Liver (tissue), 9 donors: ENCODE measurements around the gene CLUH. TPM values are rescaled to one million over a fixed set of nuclear protein-coding genes. Genes with fewer than 3 reads are reported as not detected.

Experiments
- DNase-seq: peaks from one replicate; pipeline ENCODE4 v3.0.0-alpha.2; 2017; ENCODE audit warnings: low spot score
- H3K27ac ChIP-seq, 2 donors: one replicate each; pipeline ENCODE4 v1.7.0; 2013; ENCODE audit warnings: inconsistent platforms in 2 of 2, low read length in 2 of 2, control low read depth in 1 of 2, low read depth in 1 of 2, mild to moderate bottlenecking in 1 of 2
- H3K27me3 ChIP-seq, 4 donors: one replicate each; pipeline versions ENCODE4 v1.6.1 to v1.7.0; 2013; ENCODE audit warnings: low read length in 3 of 4, inconsistent platforms in 1 of 4, mild to moderate bottlenecking in 1 of 4, moderate library complexity in 1 of 4; ENCODE audit not compliant: control insufficient read depth in 4 of 4, insufficient read depth in 4 of 4
- H3K36me3 ChIP-seq, 4 donors: one replicate each; pipeline versions ENCODE4 v1.6.1 to v1.7.0; 2013; ENCODE audit warnings: low read length in 3 of 4, mild to moderate bottlenecking in 3 of 4, low read depth in 1 of 4, moderate library complexity in 1 of 4; ENCODE audit not compliant: control insufficient read depth in 4 of 4, insufficient read depth in 3 of 4
- H3K4me1 ChIP-seq, 4 donors: one replicate each; pipeline versions ENCODE4 v1.6.1 to v1.7.0; 2013; ENCODE audit warnings: low read length in 3 of 4, mild to moderate bottlenecking in 3 of 4, moderate library complexity in 1 of 4; ENCODE audit not compliant: control insufficient read depth in 4 of 4, insufficient read depth in 4 of 4
- H3K4me3 ChIP-seq, 3 donors: one replicate each; pipeline versions ENCODE4 v1.6.1 to v1.7.0; 2013; ENCODE audit warnings: low read length in 3 of 3, control low read depth in 1 of 3, low read depth in 1 of 3, mild to moderate bottlenecking in 1 of 3
- H3K9ac ChIP-seq, 2 donors: one replicate each; pipeline ENCODE4 v1.7.0; 2013; ENCODE audit warnings: low read length in 2 of 2, mild to moderate bottlenecking in 2 of 2, moderate library complexity in 2 of 2, control low read depth in 1 of 2, low read depth in 1 of 2
- H3K9me3 ChIP-seq, 4 donors: one replicate each; pipeline versions ENCODE4 v1.6.1 to v1.7.0; 2013; ENCODE audit warnings: low read length in 3 of 4; ENCODE audit not compliant: control insufficient read depth in 4 of 4
- ATF3 ChIP-seq: IDR thresholded peaks from 2 replicates; pipeline ENCODE4 v1.6.1; 2016; ENCODE audit warnings: antibody characterized with exemption
- CTCF ChIP-seq: fragments of 150-350 bp; IDR thresholded peaks from 2 replicates; pipeline ENCODE4 v1.5.1; 2017; ENCODE audit warnings: improper control_type of control experiment, low read depth, low read length; ENCODE audit not compliant: missing input control
- EGR1 ChIP-seq, 2 donors: IDR thresholded peaks; 2 replicates each; pipeline ENCODE4 v1.6.1; 2016 to 2018; ENCODE audit warnings: antibody characterized with exemption in 2 of 2, low read depth in 2 of 2
- FOXA1 ChIP-seq: IDR thresholded peaks from 2 replicates; pipeline ENCODE4 v1.6.1; 2016; ENCODE audit warnings: antibody characterized with exemption
- FOXA2 ChIP-seq: IDR thresholded peaks from 2 replicates; pipeline ENCODE4 v1.6.1; 2016; ENCODE audit warnings: antibody characterized with exemption
- GABPA ChIP-seq, 2 donors: IDR thresholded peaks in 1 of 2; conservative IDR thresholded peaks in 1 of 2; 2 replicates each; pipeline ENCODE4 v1.6.1; 2016; ENCODE audit warnings: antibody characterized with exemption in 2 of 2, mild to moderate bottlenecking in 1 of 2, moderate library complexity in 1 of 2
- HNF4G ChIP-seq: IDR thresholded peaks from 2 replicates; pipeline ENCODE4 v1.6.1; 2016; ENCODE audit warnings: antibody characterized with exemption
- JUND ChIP-seq, 2 donors: IDR thresholded peaks; 2 replicates each; pipeline ENCODE4 v1.6.1; 2016; ENCODE audit warnings: antibody characterized with exemption in 2 of 2
- MAX ChIP-seq: IDR thresholded peaks from 2 replicates; pipeline ENCODE4 v1.6.1; 2016; ENCODE audit warnings: antibody characterized with exemption
- NR2F2 ChIP-seq: IDR thresholded peaks from 2 replicates; pipeline ENCODE4 v1.6.1; 2016; ENCODE audit warnings: antibody characterized with exemption
- RAD21 ChIP-seq, 2 donors: IDR thresholded peaks; 2 replicates each; pipeline ENCODE4 v1.6.1; 2016; ENCODE audit warnings: antibody characterized with exemption in 2 of 2, mild to moderate bottlenecking in 2 of 2
- REST ChIP-seq: IDR thresholded peaks from 2 replicates; pipeline ENCODE4 v1.6.1; 2016; ENCODE audit warnings: antibody characterized with exemption, mild to moderate bottlenecking
- RXRA ChIP-seq, 2 donors: IDR thresholded peaks; 2 replicates each; pipeline ENCODE4 v1.6.1; 2017 to 2018; ENCODE audit warnings: antibody characterized with exemption in 2 of 2, mild to moderate bottlenecking in 1 of 2
- TAF1 ChIP-seq: conservative IDR thresholded peaks from 2 replicates; pipeline ENCODE4 v1.6.1; 2016; ENCODE audit warnings: antibody characterized with exemption, mild to moderate bottlenecking
- YY1 ChIP-seq: IDR thresholded peaks from 2 replicates; pipeline ENCODE4 v1.6.1; 2016; ENCODE audit warnings: antibody characterized with exemption, mild to moderate bottlenecking
- ZBTB33 ChIP-seq: IDR thresholded peaks from 2 replicates; pipeline ENCODE4 v1.6.1; 2016; ENCODE audit warnings: antibody characterized with exemption
- WGBS: extraction: QIAGEN DNeasy Blood & Tissue Kit; methylation state at CpG from one replicate; pipeline ENCODE4 v1.1.7; 2013; 5-methylcytosine and 5-hydroxymethylcytosine counted together
- polyA plus RNA-seq, 2 donors: library from polyadenylated mRNA; stranded (reverse) in 1 of 2; unstranded in 1 of 2; fragments of 200-250 nt in 1 of 2; fragments of >200 nt in 1 of 2; fragmentation: Nextera tagmentation in 1 of 2; extraction: Ambion mirVana in 1 of 2; gene quantifications; one replicate each; pipeline versions ENCODE4 v1.2.1 to v1.2.3, GENCODE V29; 2013 to 2015
- total RNA-seq, 2 donors: library from RNA; depleted of rRNA; stranded (reverse); fragments of >200 nt; gene quantifications; one replicate each; pipeline ENCODE4 v1.2.3, GENCODE V29; 2014
- donor health status: healthy.
- donor health status: healthy.
- donor health status: healthy.
- donor health status: healthy.
- donor health status: healthy.

Gene CLUH
- total and polyA plus RNA-seq, 4 donors: 40.2 to 224 (median 102) TPM

GRCh38 chr17:2721603-2722002 is 10.0 kb upstream of the CLUH start:
- Histone ChIP-seq H3K9me3 (no peaks in the 10 kb centered on the region), H3K9ac (no peak overlapping the region), H3K27me3 (peaks cover 0 to 7% (median under 1%) of the 10 kb centered on the region in 4 donors), H3K4me1 (peaks cover 3 to 10% (median 6%) of the 10 kb centered on the region in 4 donors), H3K36me3 (no peaks in the 10 kb centered on the region), H3K4me3 (no peak overlapping the region), H3K27ac (no peak overlapping the region)
- no peak for DNase-seq
- 77% methylated on average over 4 of the region's 4 CpGs for WGBS
- TF ChIP-seq GABPA (IDR thresholded peaks at IDR 0.05 in 1 of 2, conservative IDR thresholded peaks at IDR 0.05 in 1 of 2) (no peak), YY1 (no peak), MAX (no peak), FOXA2 (no peak), ATF3 (no peak), REST (no peak), HNF4G (no peak), NR2F2 (no peak), ZBTB33 (no peak), RXRA (IDR thresholded peaks at IDR 0.05) (no peak), CTCF (no peak), RAD21 (IDR thresholded peaks at IDR 0.05) (no peak), TAF1 (no peak), FOXA1 (no peak), EGR1 (IDR thresholded peaks at IDR 0.05; ENCODE audit: low read depth in 2 of 2) (no peak)

- WGBS: 68% methylated on average over 4 of the region's 4 CpGs
- TF ChIP-seq CTCF: no peak
- TF ChIP-seq TAF1: no peak
- no peak for TF ChIP-seq RXRA (IDR thresholded peaks at IDR 0.05)
- no peak for TF ChIP-seq FOXA1
- no peak for TF ChIP-seq ZBTB33
- TF ChIP-seq MAX: no peak
- no peak for TF ChIP-seq EGR1 (IDR thresholded peaks at IDR 0.05; ENCODE audit: low read depth in 2 of 2)
- no peak for TF ChIP-seq FOXA2
- no peak for TF ChIP-seq JUND (IDR thresholded peaks at IDR 0.05)
- no peak for TF ChIP-seq RAD21 (IDR thresholded peaks at IDR 0.05)
These were observed 8.3 kb upstream of the CLUH start for GRCh38 chr17:2719861-2720260.

More at GRCh38 chr17:2719861-2720260, 8.3 kb upstream of the CLUH start:
- no peak overlapping the region for H3K27ac ChIP-seq
- no peak overlapping the region for H3K4me3 ChIP-seq
- no peaks in the 10 kb centered on the region for H3K9me3 ChIP-seq
- H3K36me3 ChIP-seq: no peaks in the 10 kb centered on the region
- no peak overlapping the region for H3K9ac ChIP-seq
- peaks cover 0 to 7% (median under 1%) of the 10 kb centered on the region in 4 donors for H3K27me3 ChIP-seq
- H3K4me1 ChIP-seq: peaks cover 2 to 9% (median 6%) of the 10 kb centered on the region in 4 donors
- DNase-seq: no peak
